ENCODE measurements around the gene SH3RF3. TPM values are rescaled to one million over a fixed set of nuclear protein-coding genes. Genes with fewer than 3 reads are reported as not detected.

Gene SH3RF3
- total RNA-seq, 1 donor from 2014 or later: 1.7 TPM

- no peaks in the 10 kb centered on the region for H3K36me3 Mint-ChIP-seq (ENCODE audit: unreplicated experiment)
- H3K9me3 Mint-ChIP-seq (ENCODE audit: unreplicated experiment): no peaks in the 10 kb centered on the region
- no peaks in the 10 kb centered on the region for H3K4me1 Mint-ChIP-seq (ENCODE audit: low read depth, unreplicated experiment)
- no peak overlapping the region for H3K4me3 Mint-ChIP-seq (ENCODE audit: unreplicated experiment)
- H3K27ac Mint-ChIP-seq (ENCODE audit: unreplicated experiment): no peak overlapping the region
- TF ChIP-seq, protein P1, sequence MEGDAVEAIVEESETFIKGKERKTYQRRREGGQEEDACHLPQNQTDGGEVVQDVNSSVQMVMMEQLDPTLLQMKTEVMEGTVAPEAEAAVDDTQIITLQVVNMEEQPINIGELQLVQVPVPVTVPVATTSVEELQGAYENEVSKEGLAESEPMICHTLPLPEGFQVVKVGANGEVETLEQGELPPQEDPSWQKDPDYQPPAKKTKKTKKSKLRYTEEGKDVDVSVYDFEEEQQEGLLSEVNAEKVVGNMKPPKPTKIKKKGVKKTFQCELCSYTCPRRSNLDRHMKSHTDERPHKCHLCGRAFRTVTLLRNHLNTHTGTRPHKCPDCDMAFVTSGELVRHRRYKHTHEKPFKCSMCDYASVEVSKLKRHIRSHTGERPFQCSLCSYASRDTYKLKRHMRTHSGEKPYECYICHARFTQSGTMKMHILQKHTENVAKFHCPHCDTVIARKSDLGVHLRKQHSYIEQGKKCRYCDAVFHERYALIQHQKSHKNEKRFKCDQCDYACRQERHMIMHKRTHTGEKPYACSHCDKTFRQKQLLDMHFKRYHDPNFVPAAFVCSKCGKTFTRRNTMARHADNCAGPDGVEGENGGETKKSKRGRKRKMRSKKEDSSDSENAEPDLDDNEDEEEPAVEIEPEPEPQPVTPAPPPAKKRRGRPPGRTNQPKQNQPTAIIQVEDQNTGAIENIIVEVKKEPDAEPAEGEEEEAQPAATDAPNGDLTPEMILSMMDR (IDR thresholded peaks at IDR 0.05; ENCODE audit: partially characterized antibody, unreplicated experiment): no peak
- no peaks in the 10 kb centered on the region for H3K27me3 Mint-ChIP-seq (ENCODE audit: unreplicated experiment)
- no peak for DNase-seq
These were observed 57.7 kb downstream of the SH3RF3 start for GRCh38 chr2:109186656-109187250.

- no peaks in the 10 kb centered on the region for H3K27me3 Mint-ChIP-seq (ENCODE audit: unreplicated experiment)
- H3K9me3 Mint-ChIP-seq (ENCODE audit: unreplicated experiment): no peaks in the 10 kb centered on the region
- TF ChIP-seq, protein P1 (IDR thresholded peaks at IDR 0.05; ENCODE audit: partially characterized antibody, unreplicated experiment): no peak
- H3K4me3 Mint-ChIP-seq (ENCODE audit: unreplicated experiment): no peak overlapping the region
- no peaks in the 10 kb centered on the region for H3K36me3 Mint-ChIP-seq (ENCODE audit: unreplicated experiment)
- no peaks in the 10 kb centered on the region for H3K4me1 Mint-ChIP-seq (ENCODE audit: low read depth, unreplicated experiment)
- DNase-seq: no peak
- H3K27ac Mint-ChIP-seq (ENCODE audit: unreplicated experiment): no peak overlapping the region
These were observed 58.9 kb downstream of the SH3RF3 start for GRCh38 chr2:109187711-109188495.

DNA sequence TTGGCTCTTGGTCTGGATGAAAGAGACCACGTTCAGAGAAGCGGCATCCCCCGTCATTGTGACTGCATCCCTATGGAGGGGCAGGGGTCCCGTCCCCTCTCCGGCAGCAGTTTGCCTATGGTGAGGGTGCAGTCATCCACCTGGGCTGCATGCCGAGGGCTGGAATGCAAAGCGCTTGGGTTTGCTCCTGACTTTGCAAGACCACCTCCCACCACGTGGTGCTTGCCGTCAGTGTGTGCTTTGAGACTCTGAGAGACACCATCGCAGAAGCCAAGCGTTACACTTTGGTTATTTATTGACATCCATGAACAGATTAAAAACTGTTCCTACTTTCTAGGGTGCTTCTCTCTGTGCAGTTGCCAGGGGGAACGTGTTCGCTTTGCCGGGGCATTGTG is 59.5 kb downstream of the SH3RF3 start:
- no peak for DNase-seq
- H3K27ac Mint-ChIP-seq (ENCODE audit: unreplicated experiment): no peak overlapping the region

GRCh38 chr2:109188898-109189297 is 59.9 kb downstream of the SH3RF3 start:
- Mint-ChIP-seq H3K27me3 (ENCODE audit: unreplicated experiment) (no peaks in the 10 kb centered on the region), H3K4me3 (ENCODE audit: unreplicated experiment) (no peak overlapping the region), H3K4me1 (ENCODE audit: low read depth, unreplicated experiment) (no peaks in the 10 kb centered on the region), H3K27ac (ENCODE audit: unreplicated experiment) (no peak overlapping the region), H3K36me3 (ENCODE audit: unreplicated experiment) (no peaks in the 10 kb centered on the region), H3K9me3 (ENCODE audit: unreplicated experiment) (no peaks in the 10 kb centered on the region)
- DNase-seq: no peak
- TF ChIP-seq, protein P1 (IDR thresholded peaks at IDR 0.05; ENCODE audit: partially characterized antibody, unreplicated experiment): no peak

More for the DNA sequence above, 59.5 kb downstream of the SH3RF3 start:
- no peaks in the 10 kb centered on the region for H3K27me3 Mint-ChIP-seq (ENCODE audit: unreplicated experiment)
- TF ChIP-seq, protein P1 (IDR thresholded peaks at IDR 0.05; ENCODE audit: partially characterized antibody, unreplicated experiment): no peak
- H3K36me3 Mint-ChIP-seq (ENCODE audit: unreplicated experiment): no peaks in the 10 kb centered on the region
- H3K4me3 Mint-ChIP-seq (ENCODE audit: unreplicated experiment): no peak overlapping the region
- no peaks in the 10 kb centered on the region for H3K4me1 Mint-ChIP-seq (ENCODE audit: low read depth, unreplicated experiment)
- H3K9me3 Mint-ChIP-seq (ENCODE audit: unreplicated experiment): no peaks in the 10 kb centered on the region

DNA sequence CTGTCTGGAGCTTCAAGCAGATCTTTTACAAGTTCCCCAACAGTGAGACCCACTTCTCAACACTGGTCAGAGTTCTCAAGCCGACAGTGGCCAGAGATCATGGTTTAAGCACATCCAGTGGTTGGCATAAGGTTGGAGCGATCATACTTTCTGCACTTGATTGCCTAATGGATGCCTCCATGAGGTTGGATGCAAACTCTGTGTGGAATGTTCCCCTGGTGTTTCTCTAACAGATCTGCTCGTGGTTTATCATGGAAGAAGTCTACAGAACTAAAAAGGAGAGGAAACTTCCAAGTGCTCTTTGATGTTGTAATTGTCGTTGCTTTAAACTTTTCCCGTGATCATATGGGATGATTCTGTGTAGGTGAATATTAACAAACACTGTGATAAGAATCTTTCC is 60.7 kb downstream of the SH3RF3 start:
- Mint-ChIP-seq H3K4me1 (ENCODE audit: low read depth, unreplicated experiment) (peaks cover 3% of the 10 kb centered on the region), H3K9me3 (ENCODE audit: unreplicated experiment) (no peaks in the 10 kb centered on the region), H3K4me3 (ENCODE audit: unreplicated experiment) (no peak overlapping the region), H3K27ac (ENCODE audit: unreplicated experiment) (no peak overlapping the region), H3K36me3 (ENCODE audit: unreplicated experiment) (no peaks in the 10 kb centered on the region), H3K27me3 (ENCODE audit: unreplicated experiment) (peaks cover under 1% of the 10 kb centered on the region)
- TF ChIP-seq, protein P1 (IDR thresholded peaks at IDR 0.05; ENCODE audit: partially characterized antibody, unreplicated experiment): no peak
- DNase-seq: no peak

Measured in glutamatergic neuron (in vitro differentiated cells).